ENCODE measurements around the gene PPIAL4G. TPM values are rescaled to one million over a fixed set of nuclear protein-coding genes. Genes with fewer than 3 reads are reported as not detected.

Gene PPIAL4G
- total RNA-seq = not detected in 2 replicates

DNA sequence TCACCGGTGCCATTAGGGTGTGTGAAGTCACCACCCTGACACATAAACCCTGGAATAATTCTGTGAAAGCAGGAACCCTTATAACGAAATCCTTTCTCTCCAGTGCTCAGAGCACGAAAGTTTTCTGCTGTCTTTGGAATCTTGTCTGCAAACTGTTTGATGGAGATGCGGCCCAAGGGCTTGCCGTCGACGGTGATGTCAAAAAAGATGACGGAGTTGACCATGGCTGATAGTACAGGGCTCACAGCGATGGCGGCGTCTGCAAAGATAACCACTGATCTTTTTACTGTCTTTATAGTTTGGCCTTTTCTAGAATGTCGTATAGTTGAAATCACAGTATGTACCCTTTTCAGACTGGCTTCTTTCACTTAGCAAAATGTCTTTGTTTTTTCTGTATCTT is at the start of gene PPIAL4G:
TSS of gene PPIAL4G (minus strand) at position 274 of the 400 bp plus-strand sequence. CDS start at position 224, 50 bp downstream.

Other genes with a start within 250 kb of the PPIAL4G start
- gene NBPF14, start 112.7 kb upstream of the PPIAL4G start, total RNA-seq = 41.6 and 42.3 TPM in 2 replicates